NCI-H1930 (cell line): ENCODE results near the gene AKAP9.
"Not testable (repeated sequence)": the region's sequence is repeated elsewhere in the genome, so short reads cannot be mapped to it uniquely, and the experiment has no call there.

Experiments
- DNase-seq, 2 experiments: peaks; one replicate each; lab custom pipeline; 2025; lab: John Stamatoyannopoulos, UW

The AKAP9 gene

GRCh38 chr7:92064438-92065029, 123.9 kb downstream of the AKAP9 start:
- DNase-seq, result no peak

GRCh38 chr7:92071032-92071431, 130.4 kb downstream of the AKAP9 start:
- DNase-seq, result no peak

- no peak for DNase-seq
Observed at GRCh38 chr7:92072121-92072520, 131.5 kb downstream of the AKAP9 start.

GRCh38 chr7:92072708-92073107, 132.0 kb downstream of the AKAP9 start:
- no peak for DNase-seq

GRCh38 chr7:92075455-92076158, 134.9 kb downstream of the AKAP9 start:
- no peak for DNase-seq

GRCh38 chr7:92076509-92076908, 135.8 kb downstream of the AKAP9 start:
- DNase-seq, result no peak

GRCh38 chr7:92083922-92084321, 143.3 kb downstream of the AKAP9 start:
- DNase-seq, result not testable (repeated sequence)

GRCh38 chr7:92088266-92088665, 147.6 kb downstream of the AKAP9 start:
- DNase-seq, result no peak

GRCh38 chr7:92092210-92092609, 151.5 kb downstream of the AKAP9 start:
- DNase-seq, result no peak

- no peak for DNase-seq
Observed at GRCh38 chr7:92095380-92095779, 154.7 kb downstream of the AKAP9 start.

- DNase-seq, result no peak
Observed at GRCh38 chr7:92100534-92100933, 159.9 kb downstream of the AKAP9 start.

- DNase-seq, result not testable (repeated sequence)
Observed at GRCh38 chr7:92102862-92103261, 162.2 kb downstream of the AKAP9 start.

GRCh38 chr7:92108821-92109220, 168.2 kb downstream of the AKAP9 start:
- no peak for DNase-seq

GRCh38 chr7:92110857-92111256, 170.2 kb downstream of the AKAP9 start:
- no peak for DNase-seq

GRCh38 chr7:92115821-92116220, 175.2 kb downstream of the AKAP9 start:
- no peak for DNase-seq

GRCh38 chr7:92116949-92117348, 176.3 kb downstream of the AKAP9 start:
- no peak for DNase-seq

- no peak for DNase-seq
Observed at GRCh38 chr7:92119213-92119759, 178.6 kb downstream of the AKAP9 start.

GRCh38 chr7:92121681-92122080, 181.0 kb downstream of the AKAP9 start:
- no peak for DNase-seq

GRCh38 chr7:92131093-92131492, 190.4 kb downstream of the AKAP9 start:
- DNase-seq, result no peak

- no peak for DNase-seq
Observed at GRCh38 chr7:92131764-92132330, 191.2 kb downstream of the AKAP9 start.

- no peak for DNase-seq
Observed at GRCh38 chr7:92133133-92133736, 192.6 kb downstream of the AKAP9 start.

- DNase-seq, result peak; percentile 64 to 68
Observed at GRCh38 chr7:92133737-92134270, 193.1 kb downstream of the AKAP9 start.
